A549 (cell line): ENCODE measurements around the gene HLCS. TPM values are rescaled to one million over a fixed set of nuclear protein-coding genes. Genes with fewer than 3 reads are reported as not detected.
"Not testable (repeated sequence)": the region's sequence is repeated elsewhere in the genome, so short reads cannot be mapped to it uniquely, and the experiment has no call there.

Experiments used
- ATAC-seq, 2 experiments: fragments of 200-7000 bp in 1 of 2; fragments of >200 bp in 1 of 2; cut with Nextera tagmentation in 1 of 2; cut with Tn5 transposase in 1 of 2; 3 replicates each; pipeline versions ENCODE4 v1.8.0 to v1.9.1; 2018 to 2020; ENCODE audit warnings: mild to moderate bottlenecking in 1 of 2, moderate library complexity in 1 of 2
- CTCF ChIA-PET: fragments of 300-600 bp; sonication (Branson Sonifier 250); formaldehyde crosslinking; extraction: SDS; loops from one replicate; lab custom pipeline; 2021; ENCODE audit warnings: antibody characterized with exemption, inconsistent platforms; lab: Yijun Ruan, JAX
- POLR2A ChIA-PET: fragments of 350-600 bp; formaldehyde crosslinking; extraction: SDS; loops from one replicate; lab custom pipeline; 2021; ENCODE audit warnings: antibody characterized with exemption, inconsistent platforms; lab: Yijun Ruan, JAX
- DNase-seq, 2 experiments: peaks; one replicate each; pipeline versions ENCODE4 v3.0.0 to v3.0.0-alpha.2; 2011 to 2016; ENCODE audit warnings: low read depth in 1 of 2, low spot score in 1 of 2
- FAIRE-seq: peaks from 2 replicates; lab custom pipeline; 2011; peaks lifted over from hg19 to GRCh38; lab: Jason Lieb, UNC
- H3K27ac ChIP-seq, 2 experiments: fragments of >200 bp; sonication (Bioruptor Twin); formaldehyde crosslinking; 3 replicates each; pipeline ENCODE4 v1.5.1; 2016 to 2017
- H3K4me1 ChIP-seq: fragments of >200 bp; sonication (Bioruptor Twin); formaldehyde crosslinking; 3 replicates; pipeline ENCODE4 v1.6.1; 2016
- H3K4me2 ChIP-seq: fragments of >200 bp; sonication (Bioruptor Twin); formaldehyde crosslinking; 3 replicates; pipeline ENCODE4 v1.6.1; 2016
- H3K4me3 ChIP-seq: fragments of >200 bp; sonication (Bioruptor Twin); formaldehyde crosslinking; 3 replicates; pipeline ENCODE4 v1.5.1; 2016
- H3K9me3 ChIP-seq: fragments of >200 bp; sonication (Bioruptor Twin); formaldehyde crosslinking; 3 replicates; pipeline ENCODE4 v1.6.1; 2016
- ATOH8 ChIP-seq: fragments of 250-450 bp; sonication (Bioruptor Pico); IDR thresholded peaks from 2 replicates; pipeline ENCODE4 v1.5.0; 2020; ENCODE audit warnings: low read depth, mild to moderate bottlenecking, moderate library complexity
- CBX2 ChIP-seq: fragments of 200-600 bp; sonication (generic); IDR thresholded peaks from 2 replicates; pipeline ENCODE4 v1.6.1; 2016; ENCODE audit warnings: low read depth, mild to moderate bottlenecking, borderline replicate concordance
- EHMT2 ChIP-seq: fragments of 200-600 bp; sonication (generic); IDR thresholded peaks from 2 replicates; pipeline ENCODE4 v1.6.1; 2016; ENCODE audit warnings: antibody characterized with exemption, low read depth, mild to moderate bottlenecking, moderate library complexity
- EP300 ChIP-seq, 2 experiments: fragments of >200 bp; sonication (Bioruptor Twin); formaldehyde crosslinking; IDR thresholded peaks; 2 replicates in 1 of 2; 3 replicates in 1 of 2; pipeline ENCODE4 v1.6.1; 2016 to 2017
- HEYL ChIP-seq: fragments of 250-450 bp; sonication (Bioruptor Pico); IDR thresholded peaks from 2 replicates; pipeline ENCODE4 v1.8.0; 2021; ENCODE audit warnings: mild to moderate bottlenecking, moderate library complexity
- HOXB5 ChIP-seq: fragments of 250-450 bp; sonication (Bioruptor Pico); IDR thresholded peaks from 2 replicates; pipeline ENCODE4 v1.5.0; 2020; ENCODE audit warnings: mild to moderate bottlenecking, moderate library complexity
- KDM1A ChIP-seq: fragments of 200-600 bp; sonication (generic); IDR thresholded peaks from 2 replicates; pipeline ENCODE4 v1.6.1; 2016; ENCODE audit warnings: low read depth, mild to moderate bottlenecking
- PHF8 ChIP-seq: fragments of 200-600 bp; sonication (generic); IDR thresholded peaks from 2 replicates; pipeline ENCODE4 v1.6.1; 2016; ENCODE audit warnings: low read depth, mild to moderate bottlenecking, antibody characterized with exemption, moderate library complexity, borderline replicate concordance
- POLR2AphosphoS2 ChIP-seq: conservative IDR thresholded peaks from 2 replicates; pipeline ENCODE4 v1.6.1; 2012; ENCODE audit warnings: low read length, improper control_type of control experiment, inconsistent platforms
- RAD21 ChIP-seq, 2 experiments: fragments of >200 bp in 1 of 2; sonication (Bioruptor Twin) in 1 of 2; formaldehyde crosslinking in 1 of 2; IDR thresholded peaks in 1 of 2; conservative IDR thresholded peaks in 1 of 2; 2 replicates in 1 of 2; 3 replicates in 1 of 2; pipeline ENCODE4 v1.6.1; 2012 to 2018; ENCODE audit warnings: inconsistent platforms in 1 of 2
- RCOR1 ChIP-seq: fragments of 150-350 bp; IDR thresholded peaks from 2 replicates; pipeline ENCODE4 v1.6.1; 2014; ENCODE audit warnings: antibody characterized with exemption, low read length, low read depth
- RFX5 ChIP-seq: fragments of 450-650 bp; IDR thresholded peaks from 2 replicates; pipeline ENCODE4 v1.7.1; 2014; ENCODE audit warnings: antibody characterized with exemption, mild to moderate bottlenecking, moderate library complexity
- RNF2 ChIP-seq: fragments of 200-600 bp; sonication (generic); IDR thresholded peaks from 2 replicates; pipeline ENCODE4 v1.6.1; 2016; ENCODE audit warnings: low read depth, mild to moderate bottlenecking, antibody characterized with exemption, moderate library complexity, borderline replicate concordance
- ZFP36 ChIP-seq: fragments of 450-650 bp; IDR thresholded peaks from 2 replicates; pipeline ENCODE4 v1.6.1; 2014; ENCODE audit warnings: borderline replicate concordance; ENCODE audit not compliant: partially characterized antibody
- ZNF302 ChIP-seq: fragments of 250-450 bp; sonication (Bioruptor Pico); IDR thresholded peaks from 2 replicates; pipeline ENCODE4 v1.9.0; 2021; ENCODE audit warnings: inconsistent platforms, mild to moderate bottlenecking, moderate library complexity
- ZSCAN20 ChIP-seq: fragments of 250-450 bp; sonication (Bioruptor Pico); IDR thresholded peaks from 2 replicates; pipeline ENCODE4 v1.8.0; 2022; ENCODE audit warnings: mild to moderate bottlenecking, moderate library complexity
- WGBS: methylation state at CpG from one replicate; pipeline ENCODE4 v1.1.6; 2017; ENCODE audit errors: missing lambda C conversion rate; 5-methylcytosine and 5-hydroxymethylcytosine counted together
- polyA plus RNA-seq, 4 experiments: library from polyadenylated mRNA; depleted of rRNA in 3 of 4; stranded (reverse); fragments of >200 nt; fragmentation: RNase III in 1 of 4; extraction: RNeasy Plus Mini Kit Qiagen cat#74134 plus additional on column Dnase treatment in 1 of 4; gene quantifications; 2 replicates in 3 of 4; 3 replicates in 1 of 4; pipeline ENCODE4 v1.2.3, GENCODE V29; 2011 to 2017
- TF ChIP-seq, protein P1 (sequence below): fragments of >200 bp; sonication (Bioruptor Twin); formaldehyde crosslinking; IDR thresholded peaks from 3 replicates; pipeline ENCODE4 v1.5.1; 2016
- TF ChIP-seq, protein P2 (sequence below): IDR thresholded peaks from 2 replicates; pipeline ENCODE4 v1.6.1; 2012

The HLCS gene
- polyA plus RNA-seq, 2 of the 4 experiments (the other 2 are of a cell fraction), result 8.4 to 24.3 TPM

GRCh38 chr21:37002851-37003250 lies 36.4 kb upstream of the HLCS start:
- H3K9me3 ChIP-seq, H3K4me3 ChIP-seq, DNase-seq, H3K4me2 ChIP-seq, H3K27ac ChIP-seq, ATAC-seq, FAIRE-seq, H3K4me1 ChIP-seq: not testable (repeated sequence)
- CTCF ChIA-PET, result interaction anchor here (1.4 kb wide), 1 partner anchor 26 kb away, joined by 4 read pairs; no protein-coding TSS in a partner anchor
- 80% methylated on average over 12 of the region's 12 CpGs for WGBS
- POLR2A ChIA-PET, result interaction anchor here (1.0 kb wide), 1 partner anchor 13 kb away, joined by 3 read pairs; no protein-coding TSS in a partner anchor

DNA sequence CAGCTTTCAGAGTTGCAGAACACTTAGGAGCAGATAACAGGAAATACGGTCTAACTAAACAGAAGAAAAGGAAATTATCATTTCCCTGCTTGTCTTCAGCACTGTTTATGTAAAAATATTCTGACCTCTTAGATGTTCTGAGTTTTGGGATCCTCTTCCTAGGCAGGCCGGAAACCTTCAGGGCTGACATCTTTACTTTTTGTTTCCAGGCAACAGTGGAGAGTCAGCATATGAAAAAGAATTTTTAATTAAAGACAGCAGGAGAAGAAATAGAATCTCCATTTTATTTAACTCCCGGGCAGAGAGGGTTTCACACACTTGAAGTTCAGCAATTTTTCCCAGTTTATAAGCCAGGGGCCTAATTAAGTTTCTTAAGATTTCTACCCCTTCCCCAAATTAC lies 35.0 kb upstream of the HLCS start:
- no peak for DNase-seq
- ChIA-PET CTCF (interaction anchor here (0.8 to 3.3 kb wide), 5 partner anchors 9 to 512 kb away, joined by 3 to 15 read pairs (median 4); no protein-coding TSS in a partner anchor), POLR2A (no interaction called here)

GRCh38 chr21:37000381-37000780 lies 33.9 kb upstream of the HLCS start:
- no peak overlapping the region for H3K27ac ChIP-seq
- DNase-seq, result peak in 1 of 2 experiments; percentile 38
- ATAC-seq, result peak in 1 of 2 experiments; percentile 60; a peak in 2 of 6 replicates
- WGBS, result 68% methylated on average over 4 of the region's 4 CpGs
- H3K4me3 ChIP-seq, result no peak overlapping the region
- H3K9me3 ChIP-seq, result no peaks in the 10 kb centered on the region
- ChIA-PET CTCF (interaction anchor here (1.8 to 3.3 kb wide), 2 partner anchors 10 kb away, joined by 8 to 15 read pairs; no protein-coding TSS in a partner anchor), POLR2A (no interaction called here)
- TF ChIP-seq CBX2 (no peak), RAD21 (conservative IDR thresholded peaks at IDR 0.05 in 1 of 2, IDR thresholded peaks at IDR 0.05 in 1 of 2) (peak in 1 of 2 experiments; percentile 11; a peak in 1 of 5 replicates)
- TF ChIP-seq, protein P1, sequence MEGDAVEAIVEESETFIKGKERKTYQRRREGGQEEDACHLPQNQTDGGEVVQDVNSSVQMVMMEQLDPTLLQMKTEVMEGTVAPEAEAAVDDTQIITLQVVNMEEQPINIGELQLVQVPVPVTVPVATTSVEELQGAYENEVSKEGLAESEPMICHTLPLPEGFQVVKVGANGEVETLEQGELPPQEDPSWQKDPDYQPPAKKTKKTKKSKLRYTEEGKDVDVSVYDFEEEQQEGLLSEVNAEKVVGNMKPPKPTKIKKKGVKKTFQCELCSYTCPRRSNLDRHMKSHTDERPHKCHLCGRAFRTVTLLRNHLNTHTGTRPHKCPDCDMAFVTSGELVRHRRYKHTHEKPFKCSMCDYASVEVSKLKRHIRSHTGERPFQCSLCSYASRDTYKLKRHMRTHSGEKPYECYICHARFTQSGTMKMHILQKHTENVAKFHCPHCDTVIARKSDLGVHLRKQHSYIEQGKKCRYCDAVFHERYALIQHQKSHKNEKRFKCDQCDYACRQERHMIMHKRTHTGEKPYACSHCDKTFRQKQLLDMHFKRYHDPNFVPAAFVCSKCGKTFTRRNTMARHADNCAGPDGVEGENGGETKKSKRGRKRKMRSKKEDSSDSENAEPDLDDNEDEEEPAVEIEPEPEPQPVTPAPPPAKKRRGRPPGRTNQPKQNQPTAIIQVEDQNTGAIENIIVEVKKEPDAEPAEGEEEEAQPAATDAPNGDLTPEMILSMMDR, result peak; percentile 4; the same call in 1 of the 3 replicates
- FAIRE-seq, result no peak
- H3K4me1 ChIP-seq, result no peaks in the 10 kb centered on the region
- H3K4me2 ChIP-seq, result no peak overlapping the region

More for the DNA sequence above, 35.0 kb upstream of the HLCS start:
- no peak for TF ChIP-seq POLR2AphosphoS2
- no peak for TF ChIP-seq ATOH8
- TF ChIP-seq HEYL (CRISPR knock-in tag), result no peak
- TF ChIP-seq RCOR1, result no peak
- TF ChIP-seq EHMT2, result no peak
- TF ChIP-seq ZFP36, result no peak
- TF ChIP-seq KDM1A, result no peak
- TF ChIP-seq, protein P1, result no peak
- no peak for TF ChIP-seq ZNF302 (CRISPR knock-in tag)
- TF ChIP-seq HOXB5 (CRISPR knock-in tag), result no peak
- no peak for TF ChIP-seq ZSCAN20 (CRISPR knock-in tag)
- no peak for TF ChIP-seq PHF8
- no peak for TF ChIP-seq RFX5
- TF ChIP-seq EP300 (IDR thresholded peaks at IDR 0.05), result no peak
- no peak for TF ChIP-seq RNF2
- TF ChIP-seq, protein P2, sequence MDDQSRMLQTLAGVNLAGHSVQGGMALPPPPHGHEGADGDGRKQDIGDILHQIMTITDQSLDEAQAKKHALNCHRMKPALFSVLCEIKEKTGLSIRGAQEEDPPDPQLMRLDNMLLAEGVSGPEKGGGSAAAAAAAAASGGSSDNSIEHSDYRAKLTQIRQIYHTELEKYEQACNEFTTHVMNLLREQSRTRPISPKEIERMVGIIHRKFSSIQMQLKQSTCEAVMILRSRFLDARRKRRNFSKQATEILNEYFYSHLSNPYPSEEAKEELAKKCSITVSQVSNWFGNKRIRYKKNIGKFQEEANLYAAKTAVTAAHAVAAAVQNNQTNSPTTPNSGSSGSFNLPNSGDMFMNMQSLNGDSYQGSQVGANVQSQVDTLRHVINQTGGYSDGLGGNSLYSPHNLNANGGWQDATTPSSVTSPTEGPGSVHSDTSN, result no peak
- TF ChIP-seq RAD21 (conservative IDR thresholded peaks at IDR 0.05 in 1 of 2, IDR thresholded peaks at IDR 0.05 in 1 of 2), result no peak
- TF ChIP-seq CBX2, result no peak
- Histone ChIP-seq H3K4me1 (no peaks in the 10 kb centered on the region), H3K27ac (no peak overlapping the region), H3K9me3 (no peaks in the 10 kb centered on the region), H3K4me2 (no peak overlapping the region), H3K4me3 (no peak overlapping the region)
- WGBS, result 60% methylated on average over 3 of the region's 3 CpGs
- ATAC-seq (no peak), FAIRE-seq (no peak)
